Esophagus (tissue), 2 donors: ENCODE measurements around the gene MAN1C1. TPM values are rescaled to one million over a fixed set of nuclear protein-coding genes. Genes with fewer than 3 reads are reported as not detected.

Source experiments
- H3K27ac ChIP-seq, 2 donors: one replicate each; pipeline ENCODE4 v1.5.1; 2013; ENCODE audit warnings: low read depth in 2 of 2, mild to moderate bottlenecking in 2 of 2, inconsistent platforms in 1 of 2, low read length in 1 of 2, moderate library complexity in 1 of 2
- H3K27me3 ChIP-seq, 2 donors: one replicate each; pipeline ENCODE4 v1.6.1; 2013; ENCODE audit warnings: low read length in 2 of 2, control low read depth in 1 of 2, mild to moderate bottlenecking in 1 of 2; ENCODE audit not compliant: insufficient read depth in 2 of 2, control insufficient read depth in 1 of 2
- H3K36me3 ChIP-seq, 2 donors: one replicate each; pipeline ENCODE4 v1.6.1; 2013; ENCODE audit warnings: low read length in 1 of 2; ENCODE audit not compliant: control insufficient read depth in 2 of 2, insufficient read depth in 2 of 2
- H3K4me1 ChIP-seq, 2 donors: one replicate each; pipeline ENCODE4 v1.6.1; 2013; ENCODE audit warnings: low read length in 1 of 2; ENCODE audit not compliant: control insufficient read depth in 2 of 2, insufficient read depth in 2 of 2
- H3K4me3 ChIP-seq, 2 donors: one replicate each; pipeline ENCODE4 v1.5.1; 2013; ENCODE audit warnings: low read length in 2 of 2, mild to moderate bottlenecking in 2 of 2, low read depth in 1 of 2, moderate library complexity in 1 of 2
- H3K9me3 ChIP-seq, 2 donors: one replicate each; pipeline ENCODE4 v1.6.1; 2013; ENCODE audit warnings: mild to moderate bottlenecking in 2 of 2, low read depth in 1 of 2, low read length in 1 of 2, moderate library complexity in 1 of 2; ENCODE audit not compliant: control insufficient read depth in 2 of 2, insufficient read depth in 1 of 2
- WGBS, 2 donors: extraction: QIAGEN DNeasy Blood & Tissue Kit; methylation state at CpG; one replicate each; pipeline ENCODE4 v1.1.7; 2013; 5-methylcytosine and 5-hydroxymethylcytosine counted together
- polyA plus RNA-seq, 2 donors: library from polyadenylated mRNA; stranded (reverse); fragments of 200-250 nt; gene quantifications; one replicate each; pipeline ENCODE4 v1.2.3, GENCODE V29; 2013
- donor health status: healthy with polysubstance abuse.
- donor health status: Bipolar disorder and iron deficiency.

The MAN1C1 gene
- polyA plus RNA-seq, 2 donors = 2.4 to 3.7 TPM

GRCh38 chr1:25620211-25620610 is 3.6 kb downstream of the MAN1C1 start:
- Histone ChIP-seq H3K27ac (no peak overlapping the region), H3K27me3 (no peaks in the 10 kb centered on the region), H3K4me3 (no peak overlapping the region)

GRCh38 chr1:25620701-25621350 is 4.2 kb downstream of the MAN1C1 start:
- 86 to 95% methylated on average over 4 of the region's 4 CpGs for WGBS, 2 donors
- no peaks in the 10 kb centered on the region for H3K27me3 ChIP-seq
- H3K27ac ChIP-seq = no peak overlapping the region
- H3K4me1 ChIP-seq = peaks cover 4 to 6% of the 10 kb centered on the region in 2 donors
- H3K4me3 ChIP-seq = no peak overlapping the region
- no peaks in the 10 kb centered on the region for H3K36me3 ChIP-seq
- H3K9me3 ChIP-seq = no peaks in the 10 kb centered on the region

More at GRCh38 chr1:25620211-25620610, 3.6 kb downstream of the MAN1C1 start:
- WGBS, 2 donors = 62 to 66% methylated on average over 4 of the region's 4 CpGs
- H3K9me3 ChIP-seq = no peaks in the 10 kb centered on the region
- no peaks in the 10 kb centered on the region for H3K36me3 ChIP-seq
- H3K4me1 ChIP-seq = peaks cover 4 to 6% of the 10 kb centered on the region in 2 donors

DNA sequence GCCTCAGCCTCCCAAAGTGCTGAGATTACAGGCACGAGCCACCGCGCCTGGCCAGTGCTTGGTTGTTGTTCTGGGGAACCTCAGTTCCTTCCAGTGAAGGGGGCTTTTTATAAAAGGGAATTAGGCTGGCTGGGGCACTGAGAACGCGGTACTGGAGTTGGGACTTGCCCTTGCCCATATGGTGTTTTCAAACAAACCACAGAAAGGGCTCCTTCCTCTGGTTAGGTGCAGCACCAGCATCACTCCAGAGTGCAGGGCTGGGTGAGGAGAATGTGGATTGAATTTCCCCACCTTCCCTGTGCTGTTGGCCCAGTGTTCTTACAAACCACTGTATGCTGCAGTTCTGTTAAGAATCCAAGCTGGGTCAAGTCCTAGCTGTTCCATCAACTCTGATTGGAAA is 5.3 kb downstream of the MAN1C1 start:
- WGBS, 2 donors = 86 to 92% methylated on average over 5 of the region's 5 CpGs
- no peaks in the 10 kb centered on the region for H3K9me3 ChIP-seq
- no peak overlapping the region for H3K27ac ChIP-seq
- no peaks in the 10 kb centered on the region for H3K27me3 ChIP-seq
- H3K4me1 ChIP-seq = peaks cover 4 to 6% of the 10 kb centered on the region in 2 donors
- no peaks in the 10 kb centered on the region for H3K36me3 ChIP-seq
- no peak overlapping the region for H3K4me3 ChIP-seq

GRCh38 chr1:25622531-25622930 is 5.9 kb downstream of the MAN1C1 start:
- Histone ChIP-seq H3K9me3 (no peaks in the 10 kb centered on the region), H3K27me3 (no peaks in the 10 kb centered on the region), H3K4me1 (peaks cover 2 to 5% of the 10 kb centered on the region in 2 donors), H3K4me3 (no peak overlapping the region), H3K36me3 (no peaks in the 10 kb centered on the region), H3K27ac (no peak overlapping the region)
- WGBS, 2 donors = 84% methylated on average over 6 of the region's 6 CpGs

DNA sequence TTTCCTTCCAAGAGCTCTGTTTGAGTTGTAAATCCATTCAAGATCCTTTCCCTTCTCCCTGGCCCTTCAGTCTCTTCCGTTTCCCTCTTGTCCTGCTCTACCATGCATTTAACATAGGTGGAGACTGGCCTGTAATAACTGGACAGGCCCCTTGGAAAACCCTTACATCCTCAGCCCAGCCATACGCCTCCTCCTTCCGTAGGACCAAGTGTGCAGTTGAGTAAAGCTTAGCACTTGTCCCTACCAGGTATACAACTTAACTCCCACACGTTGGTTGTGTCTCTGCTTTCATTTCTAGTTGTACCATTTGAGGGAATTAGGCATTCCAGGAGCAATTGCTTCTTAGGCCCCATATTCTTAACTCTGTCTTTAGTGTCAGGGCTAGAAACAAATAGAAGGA is 6.4 kb downstream of the MAN1C1 start:
- 83 to 87% methylated on average over 4 of the region's 4 CpGs for WGBS, 2 donors
- Histone ChIP-seq H3K27me3 (no peaks in the 10 kb centered on the region), H3K36me3 (no peaks in the 10 kb centered on the region), H3K4me1 (peaks cover 0 to 3% of the 10 kb centered on the region in 2 donors), H3K9me3 (no peaks in the 10 kb centered on the region), H3K4me3 (no peak overlapping the region), H3K27ac (no peak overlapping the region)

GRCh38 chr1:25623731-25624130 is 7.1 kb downstream of the MAN1C1 start:
- H3K27ac ChIP-seq = no peak overlapping the region
- peaks cover 0 to 3% of the 10 kb centered on the region in 2 donors for H3K4me1 ChIP-seq
- H3K36me3 ChIP-seq = no peaks in the 10 kb centered on the region
- no peaks in the 10 kb centered on the region for H3K9me3 ChIP-seq
- H3K27me3 ChIP-seq = no peaks in the 10 kb centered on the region
- WGBS, 2 donors = 77 to 80% methylated on average over 4 of the region's 4 CpGs
- H3K4me3 ChIP-seq = no peak overlapping the region

GRCh38 chr1:25624156-25624555 is 7.6 kb downstream of the MAN1C1 start:
- peaks cover 0 to under 1% of the 10 kb centered on the region in 2 donors for H3K4me1 ChIP-seq
- no peaks in the 10 kb centered on the region for H3K36me3 ChIP-seq
- WGBS, 2 donors = 73 to 76% methylated on average over 3 of the region's 3 CpGs
- H3K9me3 ChIP-seq = no peaks in the 10 kb centered on the region
- H3K27me3 ChIP-seq = no peaks in the 10 kb centered on the region
- no peak overlapping the region for H3K27ac ChIP-seq
- H3K4me3 ChIP-seq = no peak overlapping the region

DNA sequence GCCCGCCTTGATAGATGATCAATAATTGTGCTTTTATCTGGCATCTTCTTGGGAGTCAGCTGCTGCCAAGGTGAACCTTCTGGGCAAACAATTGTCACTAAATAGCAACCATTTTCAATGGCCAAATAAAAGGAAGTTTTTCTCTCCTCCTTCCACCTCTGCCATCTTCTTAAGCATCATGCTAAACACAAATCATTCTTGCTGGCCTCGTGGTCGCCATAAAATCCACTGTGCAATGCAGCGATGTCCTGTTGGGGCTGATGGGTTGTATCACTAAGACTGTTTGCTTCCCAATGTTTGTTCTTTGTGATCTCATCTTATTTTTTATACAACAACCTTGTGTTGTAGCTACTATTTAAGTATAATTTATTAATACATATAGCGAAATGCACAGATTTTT is 8.0 kb downstream of the MAN1C1 start:
- WGBS, 2 donors = 89 to 92% methylated on average over 5 of the region's 5 CpGs
- no peaks in the 10 kb centered on the region for H3K27me3 ChIP-seq
- no peaks in the 10 kb centered on the region for H3K36me3 ChIP-seq
- no peak overlapping the region for H3K4me3 ChIP-seq
- H3K4me1 ChIP-seq = no peaks in the 10 kb centered on the region
- H3K27ac ChIP-seq = no peak overlapping the region
- H3K9me3 ChIP-seq = no peaks in the 10 kb centered on the region

- Histone ChIP-seq H3K4me1 (no peaks in the 10 kb centered on the region), H3K36me3 (no peaks in the 10 kb centered on the region), H3K27me3 (no peaks in the 10 kb centered on the region), H3K27ac (no peak overlapping the region), H3K4me3 (no peak overlapping the region), H3K9me3 (no peaks in the 10 kb centered on the region)
- 86 to 100% methylated on average over 2 of the region's 2 CpGs for WGBS, 2 donors
Measured at GRCh38 chr1:25626018-25626417, 9.4 kb downstream of the MAN1C1 start.

DNA sequence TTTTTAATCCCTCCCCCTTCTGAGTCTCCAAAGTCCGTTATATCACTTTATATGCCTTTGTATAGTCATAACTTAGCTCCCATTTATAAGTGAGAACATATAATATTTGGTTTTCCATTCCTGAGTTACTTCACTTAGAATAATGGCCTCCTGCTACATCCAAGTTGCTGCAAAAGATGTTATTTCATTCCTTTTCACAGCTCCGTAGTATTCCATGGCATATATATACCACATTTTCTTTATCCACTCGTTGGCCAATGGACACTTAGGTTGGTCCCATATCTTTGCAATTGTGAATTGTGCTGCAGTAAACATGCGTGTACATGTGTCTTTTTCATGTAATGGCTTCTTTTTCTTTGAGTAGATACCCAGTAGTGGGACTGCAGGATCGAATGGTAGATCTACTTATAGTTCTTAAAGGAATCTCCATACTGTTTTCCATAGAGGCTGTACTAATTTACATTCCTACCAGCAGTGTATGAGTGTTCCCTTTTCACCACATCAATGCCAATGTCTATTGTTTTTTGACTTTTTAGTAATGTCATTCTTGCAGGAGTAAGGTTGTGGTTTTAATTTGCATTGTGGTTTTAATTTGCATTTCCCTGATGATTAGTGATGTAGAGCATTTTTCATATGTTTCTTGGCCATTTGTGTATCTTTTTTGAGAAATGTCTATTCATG is 12.3 kb downstream of the MAN1C1 start:
- no peaks in the 10 kb centered on the region for H3K27me3 ChIP-seq
- no peak overlapping the region for H3K27ac ChIP-seq
- H3K9me3 ChIP-seq = no peaks in the 10 kb centered on the region
- WGBS, 2 donors = 93 to 95% methylated on average over 5 of the region's 5 CpGs
- no peak overlapping the region for H3K4me3 ChIP-seq
- H3K4me1 ChIP-seq = no peaks in the 10 kb centered on the region
- H3K36me3 ChIP-seq = no peaks in the 10 kb centered on the region
